PC-9 (cell line): Measurements from ENCODE around the gene CTSE. TPM values are rescaled to one million over a fixed set of nuclear protein-coding genes. Genes with fewer than 3 reads are reported as not detected.
"Not testable (repeated sequence)": the region's sequence is repeated elsewhere in the genome, so short reads cannot be mapped to it uniquely, and the experiment has no call there.

Experiments
- BruUV-seq: library from RNA; stranded (reverse); fragments of 400-500 nt; replicated peaks from 2 replicates; lab custom pipeline; 2021; lab: Mats Ljungman, UMichigan
- CTCF ChIA-PET: fragments of 300-600 bp; sonication (Branson Sonifier 250); formaldehyde crosslinking; loops from one replicate; lab custom pipeline; 2022; ENCODE audit warnings: antibody characterized with exemption; lab: Charles Lee
- POLR2A ChIA-PET: fragments of 300-600 bp; sonication (Branson Sonifier 250); formaldehyde crosslinking; loops from one replicate; lab custom pipeline; 2022; ENCODE audit warnings: antibody characterized with exemption; ENCODE audit not compliant: unreplicated experiment; lab: Charles Lee
- DNase-seq, 2 experiments: peaks; one replicate each; pipeline versions ENCODE4 v3.0.0 to v3.0.0-alpha.2; 2015 to 2022; ENCODE audit warnings: mixed read lengths in 1 of 2
- H2AFZ ChIP-seq: fragments of 200-600 bp; sonication (generic); 2 replicates; pipeline ENCODE4 v1.8.1; 2017; ENCODE audit warnings: antibody characterized with exemption
- H3F3A ChIP-seq: fragments of 200-600 bp; sonication (generic); 2 replicates; pipeline ENCODE4 v1.8.1; 2017; ENCODE audit warnings: antibody characterized with exemption, mild to moderate bottlenecking, low read depth; ENCODE audit not compliant: insufficient read depth
- H3K27ac ChIP-seq: fragments of 200-600 bp; sonication (generic); 2 replicates; pipeline ENCODE4 v1.6.1; 2016; ENCODE audit warnings: mixed run types
- H3K27me3 ChIP-seq: fragments of 200-600 bp; sonication (generic); 2 replicates; pipeline ENCODE4 v1.6.1; 2016; ENCODE audit warnings: low read depth, mixed run types; ENCODE audit not compliant: insufficient read depth
- H3K36me3 ChIP-seq: fragments of 200-600 bp; sonication (generic); 2 replicates; pipeline ENCODE4 v1.6.1; 2016; ENCODE audit warnings: low read depth, mixed run types
- H3K4me1 ChIP-seq: fragments of 200-600 bp; sonication (generic); replicated peaks from 2 replicates; pipeline ENCODE4 v1.6.1; 2016; ENCODE audit warnings: mixed run types; ENCODE audit not compliant: insufficient read depth
- H3K4me2 ChIP-seq: fragments of 200-600 bp; sonication (generic); 2 replicates; pipeline ENCODE4 v1.6.1; 2017; ENCODE audit warnings: mixed run types
- H3K4me3 ChIP-seq: fragments of 200-600 bp; sonication (generic); 2 replicates; pipeline ENCODE4 v1.6.1; 2016; ENCODE audit warnings: mixed run types
- H3K79me2 ChIP-seq: fragments of 200-600 bp; sonication (generic); 2 replicates; pipeline ENCODE4 v1.6.1; 2017; ENCODE audit warnings: low read depth, mixed run types
- H3K9me2 ChIP-seq: fragments of 200-600 bp; sonication (generic); 2 replicates; pipeline ENCODE4 v1.8.1; 2017; ENCODE audit warnings: mild to moderate bottlenecking; ENCODE audit not compliant: insufficient read depth
- H3K9me3 ChIP-seq: fragments of 200-600 bp; sonication (generic); 2 replicates; pipeline ENCODE4 v1.8.1; 2016; ENCODE audit warnings: low read depth; ENCODE audit not compliant: insufficient read depth
- H4K20me1 ChIP-seq: fragments of 200-600 bp; sonication (generic); 2 replicates; pipeline ENCODE4 v1.8.1; 2017; ENCODE audit not compliant: insufficient read depth
- CTCF ChIP-seq: fragments of 200-600 bp; sonication (generic); conservative IDR thresholded peaks from 2 replicates; pipeline ENCODE4 v1.6.1; 2017; ENCODE audit warnings: mixed run types, antibody characterized with exemption, mild to moderate bottlenecking, moderate library complexity
- EZH2 ChIP-seq: fragments of 200-600 bp; sonication (generic); IDR thresholded peaks from 2 replicates; pipeline ENCODE4 v1.8.0; 2017; ENCODE audit warnings: antibody characterized with exemption, low read depth
- intact Hi-C: fragments of 100-400 bp; cut with micrococcal nuclease; formaldehyde crosslinking; loops from one replicate; pipeline ENCODE4 v1.10.0; 2022; ENCODE audit not compliant: unreplicated experiment
- total RNA-seq: library from RNA; stranded (reverse); gene quantifications from 2 replicates; pipeline ENCODE4 v1.2.3, GENCODE V29; 2021

CTSE gene
- total RNA-seq, 1 experiment from 2014 or later = 1.2 TPM

- no peaks in the 10 kb centered on the region for H3K36me3 ChIP-seq
- H3K9me2 ChIP-seq = no peaks in the 10 kb centered on the region
- no peaks in the 10 kb centered on the region for H3K9me3 ChIP-seq
- TF ChIP-seq EZH2 (no peak), CTCF (no peak)
- H3K27me3 ChIP-seq = no peaks in the 10 kb centered on the region
- DNase-seq = no peak
- POLR2A ChIA-PET = no interaction called here
- no peak overlapping the region for H3K4me3 ChIP-seq
- H4K20me1 ChIP-seq = no peaks in the 10 kb centered on the region
- no peak overlapping the region for H3K4me2 ChIP-seq
- no peaks in the 10 kb centered on the region for H3K4me1 ChIP-seq
- no peak overlapping the region for H2AFZ ChIP-seq
- no peaks in the 10 kb centered on the region for H3K79me2 ChIP-seq
- no peak overlapping the region for H3K27ac ChIP-seq
- no TSS peak for BruUV-seq
- H3F3A ChIP-seq = no peaks in the 10 kb centered on the region
- CTCF ChIA-PET = no interaction called here
- intact Hi-C loops = no loop called here
Observed at GRCh38 chr1:206067486-206068227, 44.0 kb upstream of the CTSE start.

GRCh38 chr1:206066479-206067171 is 42.9 kb upstream of the CTSE start:
- Histone ChIP-seq H3K4me2 (no peak overlapping the region), H3F3A (no peaks in the 10 kb centered on the region), H3K4me3 (no peak overlapping the region), H3K36me3 (no peaks in the 10 kb centered on the region), H3K9me2 (no peaks in the 10 kb centered on the region), H3K27me3 (no peaks in the 10 kb centered on the region), H2AFZ (no peak overlapping the region), H3K9me3 (no peaks in the 10 kb centered on the region), H3K79me2 (no peaks in the 10 kb centered on the region), H3K4me1 (no peaks in the 10 kb centered on the region), H4K20me1 (no peaks in the 10 kb centered on the region), H3K27ac (no peak overlapping the region)
- intact Hi-C loops = no loop called here
- no peak for DNase-seq
- no peak for TF ChIP-seq EZH2
- no peak for TF ChIP-seq CTCF
- ChIA-PET POLR2A (no interaction called here), CTCF (no interaction called here)
- BruUV-seq = no TSS peak

DNA sequence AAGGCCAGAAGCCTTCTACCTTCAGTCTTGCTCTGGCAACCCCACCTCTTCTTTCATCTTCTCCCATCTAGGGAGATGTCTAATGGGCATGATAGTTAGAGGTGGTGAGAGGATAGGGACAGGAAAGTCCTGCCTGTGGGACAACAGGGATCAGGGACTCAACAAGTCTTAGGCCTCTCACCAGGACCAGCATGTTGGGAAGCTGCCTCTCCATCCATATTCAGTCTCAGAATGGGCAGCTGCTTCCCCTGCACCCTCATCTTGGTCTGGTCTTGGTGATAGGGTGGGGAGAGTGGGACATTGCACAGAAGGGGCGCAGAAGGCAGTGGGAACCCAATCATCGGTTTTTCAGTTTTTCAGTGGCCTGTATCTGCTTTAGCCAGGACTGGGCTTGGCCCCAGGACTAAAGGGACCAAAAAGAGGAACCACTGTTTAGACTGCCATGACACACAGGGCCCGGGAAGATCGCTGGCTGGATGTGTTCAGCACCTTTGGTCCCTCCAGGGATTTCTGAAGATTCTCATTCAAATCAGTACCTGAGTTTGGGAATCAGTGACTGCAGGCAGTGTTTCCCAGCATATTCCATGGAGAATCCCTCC is 42.0 kb upstream of the CTSE start:
- Histone ChIP-seq H3K36me3 (no peaks in the 10 kb centered on the region), H3F3A (no peaks in the 10 kb centered on the region), H3K27ac (no peak overlapping the region), H2AFZ (no peak overlapping the region), H3K4me3 (no peak overlapping the region), H3K9me2 (no peaks in the 10 kb centered on the region), H3K27me3 (no peaks in the 10 kb centered on the region), H3K4me1 (no peaks in the 10 kb centered on the region), H4K20me1 (no peaks in the 10 kb centered on the region), H3K4me2 (no peak overlapping the region), H3K79me2 (no peaks in the 10 kb centered on the region), H3K9me3 (no peaks in the 10 kb centered on the region)
- TF ChIP-seq EZH2 (no peak), CTCF (no peak)
- no peak for DNase-seq
- POLR2A ChIA-PET = no interaction called here
- BruUV-seq = no TSS peak
- intact Hi-C loops = no loop called here
- CTCF ChIA-PET = no interaction called here

DNA sequence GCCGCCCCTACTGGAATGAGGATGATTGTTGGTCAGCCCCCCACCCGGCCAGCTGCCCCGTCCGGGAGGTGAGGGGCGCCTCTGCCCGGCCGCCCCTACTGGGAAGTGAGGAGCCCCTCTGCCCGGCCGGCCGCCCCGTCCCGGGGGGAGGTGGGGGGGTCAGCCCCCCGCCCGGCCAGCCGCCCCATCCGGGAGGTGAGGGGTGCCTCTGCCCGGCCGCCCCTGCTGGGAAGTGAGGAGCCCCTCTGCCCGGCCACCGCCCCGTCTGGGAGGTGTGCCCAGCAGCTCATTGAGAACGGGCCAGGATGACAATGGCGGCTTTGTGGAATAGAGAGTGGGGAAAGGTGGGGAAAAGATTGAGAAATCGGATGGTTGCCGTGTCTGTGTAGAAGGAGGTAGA is 40.8 kb upstream of the CTSE start:
- H3K9me2 ChIP-seq, H3K79me2 ChIP-seq, H3K4me2 ChIP-seq, H3K9me3 ChIP-seq, BruUV-seq, H3K27me3 ChIP-seq, H3K4me3 ChIP-seq, intact Hi-C loops, H2AFZ ChIP-seq, H3F3A ChIP-seq, H3K27ac ChIP-seq, H3K4me1 ChIP-seq, POLR2A ChIA-PET, H3K36me3 ChIP-seq, DNase-seq, CTCF ChIA-PET, H4K20me1 ChIP-seq: not testable (repeated sequence)

GRCh38 chr1:206064001-206064400 is 40.3 kb upstream of the CTSE start:
- H4K20me1 ChIP-seq, H3K79me2 ChIP-seq, H2AFZ ChIP-seq, H3K9me2 ChIP-seq, H3K4me2 ChIP-seq, H3K9me3 ChIP-seq, CTCF ChIA-PET, H3K36me3 ChIP-seq, H3K27me3 ChIP-seq, H3F3A ChIP-seq, H3K27ac ChIP-seq, BruUV-seq, DNase-seq, H3K4me1 ChIP-seq, H3K4me3 ChIP-seq, POLR2A ChIA-PET, intact Hi-C loops: not testable (repeated sequence)
